Ramos (cell line): ENCODE data around the gene RAET1E.
"Not testable (repeated sequence)": the region's sequence is repeated elsewhere in the genome, so short reads cannot be mapped to it uniquely, and the experiment has no call there.

Experiments
- in situ Hi-C: fragments of 300-500 bp; cut with MboI; formaldehyde crosslinking; loops from one replicate; pipeline ENCODE4 v1.14.3; 2022; ENCODE audit warnings: low sequenced_read_pairs; ENCODE audit not compliant: unreplicated experiment

The RAET1E gene

DNA sequence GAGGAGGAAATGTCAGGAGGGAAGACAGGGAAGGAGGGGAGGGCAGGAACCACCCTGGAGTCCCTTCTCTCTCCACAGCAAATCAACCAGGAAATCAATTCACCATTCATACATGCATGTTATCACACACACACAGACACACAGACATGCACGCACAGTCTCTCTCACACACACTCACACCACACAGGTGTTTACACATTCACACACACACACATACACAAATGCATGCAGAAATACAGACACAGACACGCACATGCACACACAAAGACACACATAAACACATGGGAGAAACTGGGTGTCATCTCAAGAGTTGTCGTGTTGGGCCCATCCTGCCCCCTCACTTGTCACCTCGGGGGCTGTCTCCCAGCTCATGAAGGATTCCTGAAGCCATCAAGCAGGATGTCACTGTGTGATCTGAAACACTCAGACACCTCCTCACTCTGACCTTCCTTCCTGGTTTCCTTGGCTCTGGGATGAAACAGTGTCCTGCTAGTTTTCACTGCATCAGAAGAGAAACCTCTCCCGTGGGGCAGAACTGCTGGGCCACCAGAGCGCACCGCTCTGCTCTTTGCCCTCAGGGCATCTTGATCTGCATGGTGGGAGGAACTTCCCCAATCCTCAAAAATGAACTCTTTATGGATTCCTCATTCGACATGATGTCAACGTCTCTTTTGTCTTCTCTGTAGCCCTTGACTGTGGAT, 15.8 kb upstream of the RAET1E start:
- in situ Hi-C loops = no loop called here

DNA sequence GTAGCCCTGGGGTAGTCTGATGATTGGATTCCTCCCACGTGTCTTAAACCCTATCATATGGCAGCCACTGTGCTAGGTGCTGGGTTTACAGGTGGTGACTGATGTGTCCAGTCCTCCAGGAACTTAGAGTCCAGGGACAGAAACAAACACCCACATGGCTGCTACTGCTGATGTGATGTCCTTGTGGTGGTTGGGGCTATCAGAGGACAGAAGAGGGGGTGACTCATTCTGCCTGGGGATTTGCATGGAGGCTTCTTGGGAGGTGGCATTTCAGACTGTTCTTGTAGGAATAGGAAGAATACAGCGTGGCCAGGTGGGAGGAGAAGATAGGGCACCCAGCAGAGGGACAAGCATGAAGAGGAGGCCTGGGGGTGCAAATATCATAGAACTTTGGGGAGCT, 15.2 kb upstream of the RAET1E start:
- in situ Hi-C loops = no loop called here

DNA sequence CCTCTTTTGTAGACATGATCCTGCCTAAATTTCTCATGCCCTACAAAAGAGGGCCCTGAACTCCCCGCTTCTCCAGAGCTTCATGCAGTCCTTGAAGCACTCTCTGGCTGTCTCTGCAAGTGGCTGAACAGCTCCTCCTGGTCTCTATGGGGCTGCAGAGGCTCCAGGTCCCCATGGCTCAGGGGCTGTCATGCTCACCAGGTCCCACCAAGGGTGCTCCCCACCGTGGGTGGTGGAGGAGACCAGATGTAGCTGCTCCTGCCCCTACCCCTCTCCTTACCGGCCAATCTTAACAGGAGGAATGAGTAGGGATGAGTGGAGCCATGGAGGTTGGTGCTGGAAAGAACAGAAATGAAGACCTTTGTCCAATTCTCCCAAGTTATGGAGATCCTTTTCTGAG, 14.8 kb upstream of the RAET1E start:
- in situ Hi-C loops = not testable (repeated sequence)

DNA sequence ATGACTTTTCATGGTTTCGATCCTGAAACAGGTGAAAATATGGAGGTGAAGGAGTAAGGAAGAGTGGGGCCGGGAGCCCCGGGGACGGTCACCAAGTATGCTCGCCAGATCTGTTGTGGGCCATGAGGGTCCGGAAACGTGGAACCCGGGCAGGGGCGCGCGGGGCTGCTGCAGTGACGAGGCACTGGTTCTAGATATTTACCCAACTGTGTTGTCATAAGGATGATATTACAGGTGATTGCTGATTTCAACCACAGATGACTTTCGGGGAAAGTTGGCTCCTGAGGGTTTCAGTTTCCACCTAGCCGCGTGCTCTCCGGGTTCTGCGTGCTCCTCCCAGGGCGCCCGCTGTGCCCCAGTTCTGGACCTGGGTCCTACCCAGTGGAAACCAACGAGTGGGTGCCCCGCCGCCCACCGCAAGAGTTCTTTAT, 12.8 kb upstream of the RAET1E start:
- in situ Hi-C loops = no loop called here

DNA sequence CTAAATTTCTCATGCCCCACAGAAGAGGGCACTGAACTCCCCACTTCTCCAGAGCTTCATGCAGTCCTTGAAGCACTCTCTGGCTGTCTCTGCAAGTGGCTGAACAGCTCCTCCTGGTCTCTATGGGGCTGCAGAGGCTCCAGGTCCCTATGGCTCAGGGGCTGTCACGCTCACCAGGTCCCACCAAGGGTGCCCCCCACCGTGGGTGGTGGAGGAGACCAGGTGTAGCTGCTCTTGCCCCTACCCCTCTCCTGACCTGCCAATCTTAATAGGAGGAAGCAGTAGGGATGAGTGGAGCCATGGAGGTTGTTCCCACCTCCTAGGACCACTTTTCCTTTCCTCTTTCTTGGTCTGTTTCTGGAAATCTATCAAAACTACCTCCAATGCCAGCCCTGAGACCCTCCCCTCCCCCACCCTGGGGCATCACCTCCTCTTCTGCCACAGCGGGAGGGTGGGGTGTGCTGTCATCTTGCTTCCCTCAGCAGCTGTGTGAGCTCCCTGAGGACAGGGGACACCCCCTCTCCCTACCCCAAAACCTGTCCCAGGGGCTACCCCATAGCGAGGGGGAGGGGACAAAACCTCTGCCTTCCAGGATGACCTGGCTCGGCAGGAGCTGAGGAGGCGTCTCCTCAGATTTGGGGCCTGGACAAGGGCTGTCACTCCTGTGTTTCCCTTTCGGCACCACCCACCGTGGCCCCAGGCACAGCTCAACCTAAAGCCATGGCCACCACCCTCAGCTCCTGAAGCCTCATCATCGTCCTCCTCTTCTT, 12.0 kb upstream of the RAET1E start:
- in situ Hi-C loops = no loop called here

DNA sequence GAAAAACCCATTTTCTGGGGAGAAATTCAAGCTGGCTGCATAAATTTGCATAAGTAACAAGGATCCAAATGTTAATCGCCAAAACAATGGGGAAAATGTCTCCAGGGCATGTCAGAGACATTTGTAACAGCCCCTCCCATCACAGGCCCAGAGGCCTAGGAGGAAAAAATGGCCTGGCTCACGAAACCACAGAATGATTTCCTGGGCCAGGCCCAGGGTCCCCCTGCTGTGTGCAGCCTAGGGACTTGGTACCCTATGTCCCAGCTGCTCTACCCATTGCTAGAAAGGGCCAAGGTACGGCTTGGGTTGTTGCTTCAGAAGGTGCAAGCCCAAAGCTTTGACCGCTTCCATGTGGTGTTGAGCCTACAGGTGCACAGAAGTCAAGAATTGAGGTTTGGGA, 10.6 kb upstream of the RAET1E start:
- in situ Hi-C loops = not testable (repeated sequence)

DNA sequence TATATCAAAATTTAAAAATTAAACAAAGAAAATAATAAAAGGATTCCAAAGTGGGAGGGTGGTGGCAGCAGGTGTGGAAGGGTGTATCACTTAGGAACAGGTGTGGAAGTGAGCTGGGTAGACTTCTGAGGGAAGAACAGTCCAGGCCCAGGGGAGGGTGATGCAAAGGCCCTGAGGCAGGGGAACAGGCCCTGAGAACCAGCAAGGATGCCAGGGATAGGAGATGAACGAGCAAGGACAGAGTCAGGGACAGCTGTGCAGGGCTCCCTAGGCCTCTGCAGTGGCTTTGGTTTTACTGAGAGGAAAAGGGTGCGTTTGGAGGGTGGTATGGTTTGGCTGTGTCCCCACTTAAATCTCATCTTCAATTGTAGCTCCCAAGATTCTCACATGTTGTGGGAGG, 9.4 kb upstream of the RAET1E start:
- in situ Hi-C loops = no loop called here

DNA sequence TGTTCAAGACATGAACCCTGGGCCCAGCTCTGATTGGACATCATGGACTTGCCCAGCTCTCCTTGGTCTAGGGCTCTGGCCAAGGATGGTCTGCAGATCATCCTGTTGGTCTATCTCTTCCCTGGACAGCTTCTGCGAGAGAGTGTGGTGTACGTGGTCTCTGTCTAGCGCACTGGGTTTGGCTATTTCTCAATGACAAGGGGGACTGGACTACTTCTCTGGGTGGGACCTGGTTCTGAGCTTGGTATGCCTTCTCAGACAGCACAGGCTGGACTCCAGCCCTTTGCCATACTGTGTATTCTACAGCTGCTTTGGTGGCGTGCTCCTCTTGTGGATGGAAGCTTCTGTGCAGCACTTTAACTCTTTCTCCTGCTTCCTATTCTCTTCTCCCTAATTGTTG, 8.5 kb upstream of the RAET1E start:
- in situ Hi-C loops = no loop called here

DNA sequence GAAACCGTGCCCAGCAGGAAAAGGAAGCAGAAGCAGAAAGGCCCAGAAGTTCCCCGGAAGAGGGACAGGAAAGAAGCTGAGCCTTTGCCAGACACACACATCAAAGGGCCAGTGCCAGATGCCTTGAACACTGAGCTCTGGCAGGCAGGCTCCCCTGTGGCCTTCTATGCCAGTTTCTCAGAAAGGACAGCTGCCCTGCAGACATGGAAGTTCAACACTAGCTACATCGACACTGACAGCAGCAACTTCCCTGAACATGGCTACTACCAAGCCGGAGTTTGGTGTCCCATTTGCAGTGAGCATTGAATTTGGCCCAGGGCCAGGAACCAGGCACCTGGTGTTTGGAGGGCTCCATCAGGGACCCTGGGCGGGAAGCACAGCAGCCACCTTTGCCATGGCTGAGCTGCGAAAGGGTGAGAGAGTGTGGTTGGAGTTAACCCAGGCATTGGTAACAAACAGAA, 8.0 kb upstream of the RAET1E start:
- in situ Hi-C loops = no loop called here

DNA sequence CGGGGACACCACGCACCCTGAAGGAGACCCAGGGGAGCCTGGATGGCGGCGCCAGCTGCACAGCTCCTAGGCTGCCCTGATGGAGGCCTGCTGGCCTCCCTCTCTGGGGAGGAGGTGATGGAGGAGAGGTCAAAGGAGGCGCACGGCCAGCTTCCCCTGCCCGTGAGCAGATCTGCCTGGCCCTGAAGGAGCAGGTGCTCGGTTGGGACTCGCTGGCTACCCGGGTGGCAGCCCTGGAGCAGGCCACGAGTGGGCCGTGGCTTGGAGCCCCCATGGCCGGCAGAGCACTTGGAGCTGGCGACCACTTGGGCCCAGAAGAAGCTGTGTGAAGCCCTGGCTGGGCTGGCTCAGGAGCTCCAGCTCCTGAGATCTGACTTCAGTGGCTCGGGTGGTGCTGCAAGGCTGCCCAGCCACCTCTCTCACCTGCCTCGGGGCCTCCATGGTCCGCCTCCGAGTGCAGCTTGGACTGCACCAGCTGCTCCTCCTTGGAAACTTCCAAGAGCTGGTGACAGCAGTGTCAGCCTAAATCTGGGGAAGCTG, 7.5 kb upstream of the RAET1E start:
- in situ Hi-C loops = no loop called here

DNA sequence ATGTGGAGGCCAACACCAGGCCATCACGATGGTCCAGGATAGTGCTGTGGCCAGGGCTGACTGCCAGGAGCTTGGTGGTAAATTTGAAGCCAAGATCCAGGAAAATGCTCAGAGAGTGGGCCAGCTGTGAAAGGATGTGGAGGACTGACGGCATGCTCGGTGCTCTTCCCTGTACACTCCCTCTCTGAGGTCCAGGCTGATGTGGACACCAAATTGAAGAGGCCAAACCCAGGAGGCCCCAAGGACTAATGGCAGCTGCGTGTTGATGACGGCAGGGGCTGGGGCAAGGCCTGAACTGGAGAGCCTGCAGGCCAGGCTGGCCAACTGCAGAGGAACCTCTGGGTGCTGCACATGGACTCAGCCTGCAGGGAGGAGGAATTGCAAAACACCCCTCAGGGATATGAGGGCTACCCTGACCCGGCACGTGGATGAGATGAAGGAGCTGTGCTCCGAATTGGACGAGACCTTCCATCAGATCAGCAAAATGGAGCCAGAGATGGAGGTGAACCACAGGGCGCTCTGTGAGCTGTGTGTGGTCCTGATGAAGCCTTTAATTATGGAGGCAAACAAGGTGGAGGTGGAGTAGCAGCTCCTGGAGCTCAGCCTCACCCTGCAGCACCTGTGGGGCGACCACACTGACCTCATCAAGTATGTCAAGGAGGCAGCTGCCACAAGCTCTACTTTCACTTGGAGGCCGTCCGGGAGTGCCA, 6.9 kb upstream of the RAET1E start:
- in situ Hi-C loops = no loop called here

DNA sequence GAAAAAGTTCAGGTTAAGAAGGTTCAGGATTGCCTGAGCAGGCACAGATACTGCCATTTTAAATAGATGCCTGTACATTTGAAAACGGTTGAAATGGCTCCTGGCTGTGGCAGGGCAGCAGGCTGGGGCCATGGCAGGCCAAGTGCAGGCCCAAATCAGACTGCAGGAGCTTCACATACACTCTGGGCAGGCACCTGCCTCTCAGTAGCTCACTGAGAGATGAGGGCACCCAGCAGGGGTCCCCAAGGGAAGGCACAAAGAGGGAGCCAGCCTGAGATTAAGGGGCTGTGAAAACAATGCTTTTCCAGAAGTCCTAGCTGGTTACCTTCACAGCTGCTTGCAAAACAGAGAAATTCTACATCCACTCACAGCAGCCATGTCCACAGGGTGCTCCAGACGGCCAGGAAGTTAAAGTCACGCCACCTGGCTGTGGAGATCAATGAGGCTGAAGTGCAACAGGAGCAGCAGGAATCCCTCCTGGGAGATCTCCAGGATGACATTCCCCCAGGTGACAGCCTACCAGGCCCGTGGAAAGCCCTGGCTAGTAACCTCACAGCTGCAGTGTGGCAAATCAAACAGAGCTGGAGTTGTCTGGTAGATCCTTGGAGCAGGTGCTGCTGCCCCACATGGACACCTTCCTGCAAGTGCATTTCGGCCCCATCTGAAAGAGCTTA, 6.2 kb upstream of the RAET1E start:
- in situ Hi-C loops = no loop called here

DNA sequence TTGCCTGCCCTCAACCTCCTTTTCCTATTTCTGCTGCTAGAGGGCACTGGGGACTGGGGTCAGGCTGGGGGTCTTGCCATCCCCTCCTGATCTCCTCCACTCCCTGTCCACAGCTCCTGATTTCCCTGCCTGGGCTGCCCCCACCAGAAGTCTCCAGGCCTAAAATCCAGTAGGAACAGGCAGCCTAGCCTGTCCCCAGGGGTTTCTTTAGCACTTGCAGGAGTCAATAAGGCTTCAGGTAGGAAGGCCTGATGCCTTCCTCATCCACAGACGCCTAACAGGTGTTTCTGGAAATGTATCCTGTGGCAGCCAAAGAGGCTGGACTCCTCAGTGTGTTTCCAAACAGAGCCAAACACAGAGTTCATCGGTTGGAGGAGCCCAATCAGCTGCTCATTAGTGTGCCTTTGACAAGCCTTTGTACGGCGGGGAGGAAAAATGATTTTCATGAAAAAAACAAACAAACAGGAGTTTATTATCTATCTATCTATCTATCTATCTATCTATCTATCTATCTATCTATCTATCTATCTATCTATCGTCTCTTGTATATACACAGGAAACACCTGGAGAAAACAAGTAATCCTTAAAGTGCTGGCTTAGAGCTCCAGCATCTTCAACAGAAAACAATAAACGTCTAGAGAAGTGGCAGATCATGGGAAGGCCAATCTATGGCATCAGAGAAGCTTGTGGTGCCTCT, 3.7 kb upstream of the RAET1E start:
- in situ Hi-C loops = no loop called here

DNA sequence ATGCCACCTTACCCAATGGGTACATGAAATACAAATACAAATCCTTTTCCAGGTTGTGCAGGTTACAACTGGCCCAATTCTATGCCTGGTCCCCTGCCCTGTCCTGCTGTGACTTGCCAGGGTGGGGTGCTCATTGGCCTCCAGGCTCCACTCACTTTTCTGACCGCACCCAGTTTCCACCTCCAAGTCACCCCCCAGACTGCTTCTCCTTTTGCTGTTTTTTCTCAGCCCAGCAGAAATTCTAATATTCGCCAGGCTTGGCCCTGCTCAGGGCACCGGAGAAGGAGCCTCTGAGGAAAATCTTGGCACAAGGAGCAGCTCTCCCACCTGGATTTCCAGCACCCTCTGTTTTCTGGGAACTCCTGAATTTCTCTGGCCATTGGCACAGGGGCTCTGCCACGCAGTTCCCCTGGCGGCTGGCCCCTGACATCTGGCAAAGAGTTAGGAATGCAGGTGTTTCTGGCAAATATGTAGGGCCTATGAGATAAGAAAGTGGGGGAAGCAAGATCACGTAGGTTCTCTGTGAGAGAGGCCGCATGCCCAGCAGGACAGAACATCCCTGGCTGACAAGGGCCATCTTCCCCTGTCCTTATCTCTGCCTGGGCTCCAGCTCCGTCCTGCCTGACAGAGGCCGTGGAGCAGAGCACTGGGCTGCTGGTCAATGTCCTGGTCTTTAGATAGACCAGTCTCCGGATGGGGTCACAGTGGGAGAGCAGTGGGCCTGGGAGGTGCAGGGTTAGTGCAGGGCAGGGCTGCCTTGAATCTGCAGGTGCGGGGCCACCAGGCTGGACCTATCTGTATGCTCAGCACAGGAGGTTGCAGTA, 2.9 kb upstream of the RAET1E start:
- in situ Hi-C loops = no loop called here

DNA sequence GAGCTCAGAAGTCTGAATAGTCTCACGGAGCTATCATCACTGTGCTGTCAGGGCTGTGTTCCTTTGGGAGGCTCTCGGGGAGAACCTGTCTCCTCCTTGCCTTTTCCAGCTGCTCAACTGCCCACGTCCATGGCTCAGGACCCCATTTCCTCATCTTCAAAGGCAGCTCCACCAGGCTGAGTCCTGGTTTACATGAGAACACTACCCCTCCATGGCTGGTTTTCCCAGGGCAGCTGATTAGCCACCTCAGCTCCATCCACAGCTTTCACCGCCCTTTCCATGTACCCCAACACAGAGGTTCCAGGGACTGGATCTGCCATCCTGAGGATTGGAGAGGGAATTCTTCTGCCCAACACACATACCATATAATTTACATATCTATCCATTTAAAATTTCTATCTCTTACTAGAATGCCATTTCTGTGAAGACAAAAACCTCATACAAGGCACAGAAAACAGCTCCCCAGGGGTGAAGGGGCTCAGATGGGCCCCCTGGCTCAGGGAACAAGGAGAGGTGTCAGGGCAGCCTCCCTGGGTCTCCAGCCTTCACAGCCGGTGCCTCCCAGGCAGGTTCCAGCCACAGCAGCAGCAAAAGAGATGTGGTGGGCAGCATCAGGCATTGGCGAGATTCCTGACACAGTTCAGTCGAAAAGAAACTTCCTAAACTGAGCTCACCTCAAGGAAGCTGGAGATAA, 2.2 kb upstream of the RAET1E start:
- in situ Hi-C loops = no loop called here

DNA sequence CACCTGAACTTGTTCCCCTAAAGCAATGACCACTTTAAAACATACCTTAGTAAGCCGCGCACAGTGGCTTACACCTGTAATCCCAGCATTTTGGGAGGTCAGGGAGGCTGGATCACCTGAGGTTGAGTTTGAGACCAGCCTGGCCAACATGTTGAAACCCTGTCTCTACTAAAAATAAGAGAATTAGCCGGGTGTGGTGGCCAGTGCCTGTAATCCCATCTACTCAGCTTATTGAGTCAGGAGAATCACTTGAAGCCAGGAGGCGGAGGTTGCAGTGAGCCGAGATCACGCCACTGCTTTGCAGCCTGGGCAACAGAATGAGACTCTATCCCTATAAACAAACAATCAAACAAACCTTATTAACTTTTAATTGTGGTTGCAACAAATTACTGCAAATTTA, 1.6 kb upstream of the RAET1E start:
- in situ Hi-C loops = no loop called here

DNA sequence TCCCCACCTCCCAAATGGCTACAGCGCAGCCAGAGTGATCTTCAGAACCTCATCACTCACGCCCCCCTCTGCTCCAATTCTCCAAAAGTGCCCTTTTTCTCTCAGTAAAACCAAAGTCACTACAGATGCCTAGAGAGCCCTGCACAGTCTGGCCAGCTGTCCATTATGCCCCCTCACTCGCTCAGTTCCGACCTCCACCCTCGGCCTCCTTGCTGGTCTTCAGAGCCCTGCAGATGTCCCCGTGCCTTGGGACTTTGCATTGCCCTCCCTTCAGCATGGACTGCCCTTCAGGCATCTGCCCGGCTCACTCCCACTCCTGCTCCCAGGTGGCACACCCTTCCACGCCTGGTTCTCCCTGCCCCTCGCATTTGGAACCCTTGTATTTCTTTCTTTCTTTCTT, 1.1 kb upstream of the RAET1E start:
- in situ Hi-C loops = no loop called here

DNA sequence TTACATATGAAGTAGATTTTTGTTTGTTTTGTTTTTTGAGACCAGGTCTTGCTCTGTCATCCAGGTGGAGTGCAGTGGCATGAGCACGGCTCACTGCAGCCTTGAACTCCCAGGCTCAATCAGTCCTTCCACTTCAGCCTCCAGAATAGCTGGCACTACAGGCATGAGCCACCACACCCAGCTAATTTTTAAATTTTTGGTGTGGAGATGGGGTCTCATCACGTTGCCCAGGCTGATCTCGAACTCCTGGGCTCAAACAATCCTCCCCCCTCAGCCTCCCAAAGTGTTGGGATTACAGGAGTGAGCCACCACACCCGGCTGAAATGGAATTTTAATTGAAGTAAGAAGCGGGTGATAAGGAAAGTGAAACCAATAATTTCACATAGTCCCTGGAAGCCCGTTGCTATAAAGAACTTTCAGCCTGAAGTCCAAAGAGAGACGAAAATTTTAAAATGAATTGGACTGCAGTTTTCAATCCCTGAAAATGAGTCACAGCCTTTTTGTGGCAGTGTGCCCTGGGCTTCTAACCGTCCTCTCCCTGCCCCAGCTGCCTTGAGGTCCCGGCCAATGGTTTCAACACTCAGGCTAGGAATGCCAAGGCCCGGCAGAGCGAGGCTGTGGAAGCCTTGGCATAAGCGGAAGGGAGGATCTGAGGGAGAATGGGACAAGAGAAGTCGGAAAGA, 757 bp downstream of the RAET1E start:
- in situ Hi-C loops = no loop called here
